AG04449 (cell line): ENCODE measurements around the gene RTTN.

ENCODE experiments used
- CTCF ChIA-PET: fragments of 350-600 bp; formaldehyde crosslinking; extraction: SDS; loops from one replicate; lab custom pipeline; 2021; ENCODE audit warnings: antibody characterized with exemption; lab: Yijun Ruan, JAX
- POLR2A ChIA-PET: fragments of 400-600, 350-600 bp; formaldehyde crosslinking; extraction: SDS; loops from one replicate; lab custom pipeline; 2020; ENCODE audit warnings: antibody characterized with exemption, inconsistent platforms; lab: Yijun Ruan, JAX
- DNase-seq: peaks from one replicate; pipeline ENCODE4 v3.0.0-alpha.2; 2010; ENCODE audit warnings: low read depth, low spot score
- H3K4me3 ChIP-seq: 2 replicates; pipeline ENCODE4 v1.5.1; 2011; ENCODE audit warnings: low read depth, mild to moderate bottlenecking, control low read depth, low read length
- CTCF ChIP-seq: IDR thresholded peaks from one replicate; pipeline ENCODE4 v1.5.1; 2011; ENCODE audit warnings: mild to moderate bottlenecking, moderate library complexity, low read length, control low read depth, inconsistent platforms; ENCODE audit not compliant: insufficient read depth; ENCODE audit errors: missing control alignments

The RTTN gene

GRCh38 chr18:70149616-70150301 is 55.7 kb downstream of the RTTN start:
- no peak for DNase-seq
- ChIA-PET CTCF (interaction anchor here (1.1 kb wide), 1 partner anchor 306 kb away, joined by 3 read pairs; no protein-coding TSS in a partner anchor), POLR2A (no interaction called here)
- no peak overlapping the region for H3K4me3 ChIP-seq
- TF ChIP-seq CTCF: no peak

GRCh38 chr18:70149156-70149555 is 56.3 kb downstream of the RTTN start:
- TF ChIP-seq CTCF: no peak
- ChIA-PET POLR2A (no interaction called here), CTCF (interaction anchor here (1.1 kb wide), 1 partner anchor 307 kb away, joined by 3 read pairs; no protein-coding TSS in a partner anchor)
- H3K4me3 ChIP-seq: no peak overlapping the region
- no peak for DNase-seq

- POLR2A ChIA-PET: no interaction called here
- no peak overlapping the region for H3K4me3 ChIP-seq
- TF ChIP-seq CTCF: no peak
- CTCF ChIA-PET: no interaction called here
- DNase-seq: no peak
Observed at GRCh38 chr18:70148039-70148938, 57.2 kb downstream of the RTTN start.

- TF ChIP-seq CTCF: no peak
- DNase-seq: no peak
- POLR2A ChIA-PET: no interaction called here
- no peak overlapping the region for H3K4me3 ChIP-seq
- CTCF ChIA-PET: no interaction called here
Observed at GRCh38 chr18:70146174-70146573, 59.3 kb downstream of the RTTN start.

- POLR2A ChIA-PET: no interaction called here
- no peak overlapping the region for H3K4me3 ChIP-seq
- DNase-seq: no peak
- no peak for TF ChIP-seq CTCF
- CTCF ChIA-PET: no interaction called here
Observed at GRCh38 chr18:70142001-70142400, 63.5 kb downstream of the RTTN start.

- no peak for TF ChIP-seq CTCF
- H3K4me3 ChIP-seq: no peak overlapping the region
- no peak for DNase-seq
- POLR2A ChIA-PET: no interaction called here
- CTCF ChIA-PET: interaction anchor here (0.9 kb wide), 1 partner anchor 315 kb away, joined by 3 read pairs; no protein-coding TSS in a partner anchor
Observed at GRCh38 chr18:70139138-70139537, 66.3 kb downstream of the RTTN start.
